ENCODE measurements around the gene CRY2. TPM values are rescaled to one million over a fixed set of nuclear protein-coding genes. Genes with fewer than 3 reads are reported as not detected.
A peak's percentile ranks its signal among the peaks of the same experiment; 100 is the strongest.

The CRY2 gene
- total and polyA plus RNA-seq, 5 experiments from 2014 or later = 24.3 to 64.5 (median 33.4) TPM

DNA sequence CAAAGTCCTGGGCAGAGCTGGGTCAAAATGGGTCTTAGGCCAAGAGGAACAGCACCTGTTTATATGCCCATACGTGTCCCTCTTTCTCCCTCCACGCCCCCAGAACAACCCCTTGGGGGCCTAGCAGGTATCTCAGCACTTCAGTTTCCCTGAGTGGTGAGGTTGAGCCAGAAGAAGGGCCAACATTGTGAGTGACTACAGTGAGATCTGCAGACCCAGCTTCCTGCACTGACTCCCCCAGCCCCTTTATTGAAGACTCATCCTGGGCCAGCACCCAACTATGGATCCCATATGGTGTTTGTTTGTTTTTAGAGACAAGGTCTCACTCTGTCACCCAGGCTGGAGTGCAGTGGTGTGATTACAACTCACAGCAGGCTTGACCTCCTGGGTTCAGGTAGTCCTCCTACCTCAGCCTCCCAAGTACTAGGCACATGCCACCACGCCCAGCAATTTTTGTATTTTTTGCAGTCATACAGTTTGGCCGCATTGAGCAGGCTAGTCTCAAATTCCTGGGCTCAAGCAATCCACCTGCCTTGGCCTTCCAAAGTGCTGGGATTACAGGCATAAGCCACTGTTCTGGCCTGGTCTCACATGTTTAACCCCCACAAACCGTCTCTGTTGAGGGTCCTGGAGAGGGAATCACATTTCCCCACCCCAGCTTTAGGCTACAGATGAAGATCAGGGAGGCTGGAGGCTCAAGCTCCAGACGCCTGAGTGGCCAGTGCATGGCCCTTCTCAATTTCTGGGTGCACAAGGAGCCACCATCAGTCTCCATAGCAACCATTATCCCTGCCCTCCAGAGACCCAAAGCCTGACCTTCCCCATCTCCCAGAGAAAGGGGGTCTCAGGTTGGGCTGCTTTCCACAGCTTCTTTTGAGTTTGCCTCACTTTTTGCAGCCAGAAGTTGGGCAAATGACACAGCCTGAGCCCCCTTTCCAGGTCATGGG lies 73.5 kb downstream of the CRY2 start:
- POLR2A ChIA-PET = interaction anchor here (1.7 kb wide), 1 partner anchor 9 kb away, joined by 5 read pairs; no protein-coding TSS in a partner anchor
- ATAC-seq = no peak
- Mint-ChIP-seq H3K4me1 (peaks cover 23 to 64% (median 59%) of the 10 kb centered on the region in 4 donors), H3K27ac (peak overlapping the region in 8 of 10 donors; percentile 6 to 76 (median 54)), H3K4me3 (peak overlapping the region; percentile 58 to 96 (median 79)), H3K9me3 (no peaks in the 10 kb centered on the region), H3K27me3 (peaks cover 0 to 3% (median 0%) of the 10 kb centered on the region in 5 donors), H3K36me3 (peaks cover 0 to 5% (median 0%) of the 10 kb centered on the region in 3 donors)
- peak in 1 of 10 donors; percentile 60 for DNase-seq

DNA sequence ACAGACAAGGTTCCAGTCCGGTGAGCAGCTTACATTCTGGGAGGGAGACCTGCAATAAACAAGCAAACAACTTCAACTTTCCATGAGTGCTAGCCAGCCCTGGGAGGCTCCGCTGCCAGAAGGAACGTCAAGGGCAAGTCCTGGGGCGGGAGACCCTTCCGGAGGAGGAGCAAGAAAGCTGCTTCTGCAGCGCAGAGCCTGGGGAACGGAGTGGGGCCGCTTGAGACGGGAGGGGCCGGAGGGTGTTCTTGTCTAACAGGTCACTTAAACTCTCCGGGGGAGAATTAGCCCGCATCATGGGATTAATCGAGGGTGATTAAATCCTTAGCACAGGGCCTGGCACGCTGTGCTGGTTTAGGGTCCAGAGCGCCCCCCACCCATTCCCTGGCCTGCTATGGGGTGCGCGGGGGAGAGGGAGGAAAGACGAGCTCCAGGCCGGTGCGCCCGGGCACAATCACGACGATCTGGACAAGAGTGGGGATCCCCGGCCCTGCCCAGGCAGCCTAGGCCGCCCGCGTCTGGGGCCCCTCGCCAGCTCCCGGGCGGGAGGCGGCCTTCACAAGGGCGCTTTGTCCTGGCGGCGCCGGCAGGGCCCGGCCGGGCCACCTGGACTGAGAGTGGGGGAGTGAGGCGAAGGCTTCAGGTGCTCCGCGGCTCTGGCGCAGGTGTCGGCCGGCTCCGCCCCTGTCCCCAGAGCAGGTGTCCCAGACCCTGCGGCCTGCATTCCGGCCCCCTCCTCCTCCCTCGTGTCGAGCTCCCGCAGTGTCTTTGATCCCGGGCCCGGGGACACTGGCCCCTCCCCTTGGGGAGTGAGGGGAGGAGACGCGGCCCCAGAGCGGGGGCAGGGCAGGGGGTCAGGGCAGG lies 74.5 kb downstream of the CRY2 start:
- no peak for ATAC-seq
- Mint-ChIP-seq H3K4me1 (peaks cover 17 to 54% (median 49%) of the 10 kb centered on the region in 4 donors), H3K4me3 (peak overlapping the region; percentile 58 to 96 (median 79)), H3K9me3 (no peaks in the 10 kb centered on the region), H3K36me3 (no peaks in the 10 kb centered on the region), H3K27ac (peak overlapping the region in 7 of 10 donors; percentile 36 to 76 (median 47)), H3K27me3 (peaks cover 0 to 3% (median 0%) of the 10 kb centered on the region in 5 donors)
- POLR2A ChIA-PET = interaction anchor here (0.7 to 2.1 kb wide), 5 partner anchors 8 to 200 kb away, joined by 3 to 6 read pairs (median 5); no protein-coding TSS in a partner anchor
- DNase-seq = peak in 1 of 10 donors; percentile 58

DNA sequence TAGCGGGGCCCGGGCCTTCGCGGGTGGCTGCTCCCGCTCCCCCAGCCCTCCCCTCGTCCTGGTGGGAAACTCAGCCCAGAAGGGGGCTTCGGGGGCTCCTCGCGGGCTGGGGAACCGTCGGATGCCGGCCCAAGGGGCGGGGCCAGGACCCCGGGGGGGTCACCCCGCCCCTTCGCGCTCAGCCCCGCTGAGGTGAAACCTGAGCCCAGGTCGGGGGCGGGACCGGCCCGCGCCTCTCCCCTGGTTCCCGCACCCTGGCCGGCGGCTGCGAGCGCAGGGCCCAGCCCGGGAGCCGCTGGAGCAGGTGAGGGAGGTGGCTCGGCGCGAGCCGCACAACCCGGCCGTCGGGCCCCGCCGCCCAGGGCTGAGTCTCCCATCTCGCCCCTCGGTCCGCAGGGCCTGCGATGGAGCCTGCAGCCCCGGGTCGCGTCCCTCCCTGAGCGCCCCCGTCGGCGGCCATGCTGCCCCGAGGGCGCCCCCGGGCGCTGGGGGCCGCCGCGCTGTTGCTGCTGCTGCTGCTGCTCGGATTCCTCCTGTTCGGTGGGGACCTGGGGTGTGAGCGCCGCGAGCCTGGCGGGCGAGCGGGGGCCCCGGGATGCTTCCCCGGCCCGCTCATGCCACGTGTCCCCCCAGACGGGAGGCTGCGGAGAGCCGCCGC lies 75.3 kb downstream of the CRY2 start, which contains the start of gene LARGE2:
LARGE2 (plus strand) TSS at position 232 of the 658 bp plus-strand sequence; CDS start at position 459, 227 bp downstream.
- DNase-seq = peak in 7 of 10 donors; percentile 21 to 63 (median 31)
- no peaks in the 10 kb centered on the region for H3K9me3 Mint-ChIP-seq
- peak in 1 of 2 donors; percentile 10 for ATAC-seq
- POLR2A ChIA-PET = interaction anchor here (0.7 to 2.1 kb wide), 6 partner anchors 8 to 199 kb away, joined by 3 to 6 read pairs (median 4); no protein-coding TSS in a partner anchor
- peak within 1 kb of the TSS in 9 of 10 donors; percentile 47 to 88 (median 68) for H3K27ac Mint-ChIP-seq
- H3K36me3 Mint-ChIP-seq = no peaks in the 10 kb centered on the region
- peak within 1 kb of the TSS; percentile 78 to 96 (median 85) for H3K4me3 Mint-ChIP-seq
- H3K27me3 Mint-ChIP-seq = peaks cover 0 to 3% (median 0%) of the 10 kb centered on the region in 5 donors
- peaks cover 20 to 54% (median 51%) of the 10 kb centered on the region in 4 donors for H3K4me1 Mint-ChIP-seq

DNA sequence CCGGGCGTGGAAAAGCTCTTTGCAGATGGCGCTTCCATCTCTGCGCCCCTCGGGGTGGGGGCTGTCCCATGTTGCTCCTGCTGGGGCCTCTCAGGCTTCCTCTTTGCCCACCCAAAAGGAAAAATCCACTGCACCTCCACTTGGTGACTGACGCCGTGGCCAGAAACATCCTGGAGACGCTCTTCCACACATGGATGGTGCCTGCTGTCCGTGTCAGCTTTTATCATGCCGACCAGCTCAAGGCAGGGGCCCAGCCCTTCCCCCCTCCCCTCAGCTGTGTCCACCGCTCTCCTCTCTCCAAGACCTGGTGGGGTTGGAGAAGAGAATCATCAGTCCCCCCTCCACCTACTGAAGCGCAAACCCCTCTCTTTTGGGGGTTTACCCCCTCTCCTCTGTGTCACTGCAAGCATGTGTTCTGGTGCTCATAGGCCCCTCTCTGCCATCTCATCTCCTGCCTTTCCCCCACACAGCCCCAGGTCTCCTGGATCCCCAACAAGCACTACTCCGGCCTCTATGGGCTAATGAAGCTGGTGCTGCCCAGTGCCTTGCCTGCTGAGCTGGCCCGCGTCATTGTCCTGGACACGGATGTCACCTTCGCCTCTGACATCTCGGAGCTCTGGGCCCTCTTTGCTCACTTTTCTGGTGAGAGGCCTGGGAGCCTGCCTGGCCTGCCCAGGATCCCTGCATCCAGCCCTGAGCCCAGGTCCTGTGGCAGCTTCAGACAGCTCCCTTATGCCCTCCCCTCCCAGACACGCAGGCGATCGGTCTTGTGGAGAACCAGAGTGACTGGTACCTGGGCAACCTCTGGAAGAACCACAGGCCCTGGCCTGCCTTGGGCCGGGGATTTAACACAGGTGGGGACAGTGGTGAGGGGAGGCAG lies 77.0 kb downstream of the CRY2 start:
- peak in 1 of 10 donors; percentile 58 for DNase-seq
- Mint-ChIP-seq H3K4me3 (peak overlapping the region; percentile 51 to 91 (median 78)), H3K4me1 (peaks cover 16 to 52% (median 41%) of the 10 kb centered on the region in 4 donors), H3K27ac (peak overlapping the region in 7 of 10 donors; percentile 52 to 84 (median 69)), H3K27me3 (peaks cover 0 to 3% (median 0%) of the 10 kb centered on the region in 5 donors), H3K9me3 (no peaks in the 10 kb centered on the region), H3K36me3 (no peaks in the 10 kb centered on the region)
- ATAC-seq = no peak
- POLR2A ChIA-PET = interaction anchor here (1.2 kb wide), 1 partner anchor 8 kb away, joined by 3 read pairs; no protein-coding TSS in a partner anchor

DNA sequence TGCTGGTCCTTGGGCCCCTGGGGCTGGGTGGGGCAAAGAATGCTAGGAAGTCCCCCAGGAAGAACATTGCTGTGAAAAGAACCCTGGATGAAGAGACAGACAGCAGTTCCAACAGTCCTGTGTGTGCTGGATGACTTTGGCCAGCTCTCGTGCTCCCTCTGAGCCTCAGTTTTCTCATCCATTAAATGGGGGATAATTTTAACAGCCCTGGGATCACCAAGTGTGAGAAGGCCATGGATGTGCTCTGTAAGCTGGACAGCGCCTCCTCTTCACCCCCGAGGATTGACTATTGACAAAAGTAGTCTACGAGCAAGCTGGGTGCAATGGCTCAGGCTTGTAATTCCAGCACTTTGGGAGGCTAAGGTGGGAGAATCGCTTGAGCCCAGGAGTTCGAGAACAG lies 77.7 kb downstream of the CRY2 start:
- H3K4me1 Mint-ChIP-seq = peaks cover 17 to 50% (median 41%) of the 10 kb centered on the region in 4 donors
- POLR2A ChIA-PET = no interaction called here
- H3K27me3 Mint-ChIP-seq = peaks cover 0 to 3% (median 0%) of the 10 kb centered on the region in 5 donors
- ATAC-seq (no peak), DNase-seq (no peak)
- H3K9me3 Mint-ChIP-seq = no peaks in the 10 kb centered on the region
- no peaks in the 10 kb centered on the region for H3K36me3 Mint-ChIP-seq
- peak overlapping the region in 1 of 10 donors; percentile 78 for H3K27ac Mint-ChIP-seq
- peak overlapping the region in 6 of 10 donors; percentile 59 to 91 (median 82) for H3K4me3 Mint-ChIP-seq

DNA sequence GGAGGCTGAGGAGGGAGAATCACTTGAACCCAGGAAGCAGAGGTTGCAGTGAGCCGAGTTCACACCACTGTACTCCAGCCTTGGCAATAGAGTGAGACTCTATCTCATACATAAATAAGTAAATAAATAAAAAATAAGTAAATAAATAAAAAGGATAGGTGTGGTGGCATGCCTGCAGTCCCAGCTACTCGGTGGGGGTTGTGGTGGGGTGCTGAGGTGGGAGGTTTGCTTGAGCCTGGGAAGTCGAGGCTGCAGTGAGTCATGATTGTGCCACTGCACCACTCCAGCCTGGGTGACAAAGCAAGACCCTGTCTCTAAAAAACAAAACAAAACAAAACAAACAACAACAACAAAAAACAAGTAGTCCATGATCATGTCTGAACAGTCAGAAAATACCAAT lies 78.3 kb downstream of the CRY2 start:
- no peaks in the 10 kb centered on the region for H3K36me3 Mint-ChIP-seq
- no peaks in the 10 kb centered on the region for H3K9me3 Mint-ChIP-seq
- H3K27ac Mint-ChIP-seq = peak overlapping the region in 1 of 10 donors; percentile 43
- H3K4me1 Mint-ChIP-seq = peaks cover 23 to 50% (median 41%) of the 10 kb centered on the region in 4 donors
- POLR2A ChIA-PET = interaction anchor here (6.3 kb wide), 1 partner anchor 8 kb away, joined by 57 read pairs; the partner anchor contains the start of gene PEX16
- H3K4me3 Mint-ChIP-seq = peak overlapping the region in 2 of 10 donors; percentile 4 to 26
- H3K27me3 Mint-ChIP-seq = peaks cover 0 to 3% (median 0%) of the 10 kb centered on the region in 5 donors
- ATAC-seq (no peak), DNase-seq (no peak)

DNA sequence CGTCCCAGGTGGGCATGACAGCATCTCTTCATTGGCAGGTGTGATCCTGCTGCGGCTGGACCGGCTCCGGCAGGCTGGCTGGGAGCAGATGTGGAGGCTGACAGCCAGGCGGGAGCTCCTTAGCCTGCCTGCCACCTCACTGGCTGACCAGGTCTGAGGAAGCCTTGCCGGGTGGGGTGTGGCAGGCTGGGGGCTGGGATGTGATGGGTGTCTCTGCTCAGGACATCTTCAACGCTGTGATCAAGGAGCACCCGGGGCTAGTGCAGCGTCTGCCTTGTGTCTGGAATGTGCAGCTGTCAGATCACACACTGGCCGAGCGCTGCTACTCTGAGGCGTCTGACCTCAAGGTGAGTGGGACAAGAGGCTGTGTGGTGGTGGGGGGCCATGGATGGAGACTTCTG lies 78.7 kb downstream of the CRY2 start:
- no peak for ATAC-seq
- H3K27ac Mint-ChIP-seq = peak overlapping the region in 2 of 10 donors; percentile 20 to 43

DNA sequence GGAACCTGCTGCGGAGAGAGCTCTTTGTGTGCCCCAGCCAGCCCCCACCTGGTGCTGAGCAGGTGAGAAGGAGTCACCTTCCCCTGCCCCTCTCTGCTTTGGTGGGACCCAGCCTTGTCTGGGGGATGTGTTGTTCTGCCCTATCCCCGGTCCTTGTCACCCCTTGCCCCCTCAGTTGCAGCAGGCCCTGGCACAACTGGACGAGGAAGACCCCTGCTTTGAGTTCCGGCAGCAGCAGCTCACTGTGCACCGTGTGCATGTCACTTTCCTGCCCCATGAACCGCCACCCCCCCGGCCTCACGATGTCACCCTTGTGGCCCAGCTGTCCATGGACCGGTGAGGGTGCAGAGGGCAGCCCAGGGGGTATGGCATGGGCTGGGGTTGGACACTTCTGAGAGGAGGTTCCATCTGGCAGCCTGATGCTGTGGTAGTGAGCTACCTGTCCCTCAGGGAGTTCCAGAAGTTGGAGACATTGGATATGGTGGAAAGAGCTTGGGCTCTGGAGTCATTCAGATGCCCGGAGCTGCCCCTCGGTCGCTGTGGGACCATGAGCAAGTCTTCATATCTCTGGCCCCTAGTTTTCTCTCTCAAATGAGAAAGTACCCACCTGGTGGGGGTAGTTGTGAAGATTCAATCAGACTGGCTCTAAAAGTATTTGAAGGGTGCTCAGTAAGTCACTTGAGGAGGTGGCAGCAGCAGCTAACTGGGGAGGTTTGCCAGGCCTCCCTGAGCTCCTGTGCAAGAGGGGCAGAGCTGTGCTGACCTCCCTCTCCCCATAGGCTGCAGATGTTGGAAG lies 79.5 kb downstream of the CRY2 start:
- Mint-ChIP-seq H3K27ac (peak overlapping the region in 9 of 10 donors; percentile 23 to 76 (median 43)), H3K36me3 (peaks cover 0 to 3% (median 0%) of the 10 kb centered on the region in 3 donors), H3K4me3 (peak overlapping the region in 1 of 10 donors; percentile 38), H3K9me3 (no peaks in the 10 kb centered on the region), H3K27me3 (peaks cover 0 to 2% (median 0%) of the 10 kb centered on the region in 5 donors), H3K4me1 (peaks cover 23 to 52% (median 44%) of the 10 kb centered on the region in 4 donors)
- POLR2A ChIA-PET = interaction anchor here (6.3 kb wide), 1 partner anchor 10 kb away, joined by 57 read pairs; the partner anchor contains the start of gene PEX16
- peak in 1 of 10 donors; percentile 56 for DNase-seq
- no peak for ATAC-seq

More for the DNA sequence above, 78.7 kb downstream of the CRY2 start:
- Mint-ChIP-seq H3K9me3 (no peaks in the 10 kb centered on the region), H3K4me3 (peak overlapping the region in 2 of 10 donors; percentile 4 to 26), H3K27me3 (peaks cover 0 to 3% (median 0%) of the 10 kb centered on the region in 5 donors), H3K4me1 (peaks cover 25 to 50% (median 42%) of the 10 kb centered on the region in 4 donors), H3K36me3 (no peaks in the 10 kb centered on the region)
- POLR2A ChIA-PET = interaction anchor here (6.3 kb wide), 1 partner anchor 9 kb away, joined by 57 read pairs; the partner anchor contains the start of gene PEX16
- peak in 1 of 10 donors; percentile 51 for DNase-seq

DNA sequence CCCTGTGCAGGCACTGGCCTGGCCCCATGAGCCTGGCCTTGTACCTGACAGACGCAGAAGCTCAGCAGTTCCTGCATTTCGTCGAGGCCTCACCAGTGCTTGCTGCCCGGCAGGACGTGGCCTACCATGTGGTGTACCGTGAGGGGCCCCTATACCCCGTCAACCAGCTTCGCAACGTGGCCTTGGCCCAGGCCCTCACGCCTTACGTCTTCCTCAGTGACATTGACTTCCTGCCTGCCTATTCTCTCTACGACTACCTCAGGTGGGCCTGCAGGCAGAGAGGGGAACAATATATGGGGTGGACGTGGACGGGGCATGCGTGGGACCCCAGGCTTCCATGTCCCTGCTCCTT lies 80.0 kb downstream of the CRY2 start:
- peaks cover 23 to 53% (median 44%) of the 10 kb centered on the region in 4 donors for H3K4me1 Mint-ChIP-seq
- ATAC-seq (no peak), DNase-seq (peak in 1 of 10 donors; percentile 52)
- peak overlapping the region in 2 of 10 donors; percentile 6 to 21 for H3K4me3 Mint-ChIP-seq
- H3K36me3 Mint-ChIP-seq = peaks cover 0 to 7% (median 0%) of the 10 kb centered on the region in 3 donors
- peak overlapping the region in 8 of 10 donors; percentile 23 to 86 (median 74) for H3K27ac Mint-ChIP-seq
- no peaks in the 10 kb centered on the region for H3K9me3 Mint-ChIP-seq
- H3K27me3 Mint-ChIP-seq = peaks cover 0 to 2% (median 0%) of the 10 kb centered on the region in 5 donors
- POLR2A ChIA-PET = interaction anchor here (6.3 kb wide), 1 partner anchor 10 kb away, joined by 57 read pairs; the partner anchor contains the start of gene PEX16

All from naive thymus-derived CD8-positive, alpha-beta T cell (primary cell).